ENCODE results near the gene ATP2A1.
"Not testable (repeated sequence)": the region's sequence is repeated elsewhere in the genome, so short reads cannot be mapped to it uniquely, and the experiment has no call there.

Gene ATP2A1

DNA sequence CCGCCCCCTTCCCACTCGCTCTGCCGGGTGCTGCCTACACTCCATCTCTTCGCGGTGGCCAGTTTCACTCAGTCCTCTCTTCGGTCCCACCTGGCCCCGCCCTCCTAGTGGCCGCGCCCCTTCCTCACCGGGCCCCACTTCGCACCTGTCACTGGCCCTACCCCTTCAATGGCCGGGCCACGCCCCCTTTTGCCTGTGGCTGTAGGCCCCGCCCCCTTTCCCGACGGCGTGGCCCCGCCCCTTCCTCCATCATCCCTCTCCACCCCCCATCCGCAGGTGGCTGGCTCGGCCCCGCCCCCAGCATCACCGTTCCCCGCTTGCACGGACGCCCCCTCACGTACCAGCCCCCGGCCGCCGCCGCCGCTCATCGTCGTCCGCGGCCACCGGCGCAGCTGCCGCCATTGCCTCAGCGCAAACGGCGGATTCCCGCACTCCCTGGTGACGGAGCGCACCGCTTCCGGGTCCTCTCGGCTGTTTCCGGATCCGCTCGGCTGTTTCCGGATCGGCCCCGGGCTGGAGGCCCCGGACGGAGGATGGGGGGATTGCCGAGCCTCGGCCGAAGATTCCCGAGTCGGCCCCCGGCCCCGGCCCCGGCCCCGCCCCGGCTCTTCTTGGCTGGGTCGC lies 46.6 kb downstream of the ATP2A1 start, which contains the start of gene RABEP2:
RABEP2 (minus strand) TSS at position 477 of the 624 bp plus-strand sequence; CDS start at position 402, 75 bp downstream.
- Histone ChIP-seq H3F3A (ENCODE audit: low read depth) (peaks cover 6% of the 10 kb centered on the region; the same call in 1 of the 2 replicates), H3K4me3 (ENCODE audit: low read length, poor library complexity, severe bottlenecking) (peak within 1 kb of the TSS; percentile 79), H3K36me3 (ENCODE audit: insufficient read depth, low read length) (no peaks in the 10 kb centered on the region), H3K9me2 (replicated peaks; ENCODE audit: low read depth, low read length) (no peaks in the 10 kb centered on the region), H4K20me1 (ENCODE audit: insufficient read depth, low read length, poor library complexity, severe bottlenecking) (peaks cover 9% of the 10 kb centered on the region), H3K9me3 (ENCODE audit: insufficient read depth, low read depth, low read length) (no peaks in the 10 kb centered on the region), H3K27me3 (ENCODE audit: insufficient read depth, low read length, poor library complexity, severe bottlenecking) (no peaks in the 10 kb centered on the region), H3K4me1 (ENCODE audit: insufficient read depth, low read length, poor library complexity, severe bottlenecking) (peaks cover 16% of the 10 kb centered on the region), H2AFZ (ENCODE audit: low read length) (peak within 1 kb of the TSS; percentile 96), H3K4me2 (ENCODE audit: low read depth, low read length, poor library complexity, severe bottlenecking) (peak within 1 kb of the TSS; percentile 89), H3K9ac (ENCODE audit: low read depth, low read length, poor library complexity, severe bottlenecking) (peak within 1 kb of the TSS; percentile 96), H3K79me2 (ENCODE audit: insufficient read depth, low read length) (peaks cover 7% of the 10 kb centered on the region; the same call in 1 of the 2 replicates)
- TF ChIP-seq, protein P1, sequence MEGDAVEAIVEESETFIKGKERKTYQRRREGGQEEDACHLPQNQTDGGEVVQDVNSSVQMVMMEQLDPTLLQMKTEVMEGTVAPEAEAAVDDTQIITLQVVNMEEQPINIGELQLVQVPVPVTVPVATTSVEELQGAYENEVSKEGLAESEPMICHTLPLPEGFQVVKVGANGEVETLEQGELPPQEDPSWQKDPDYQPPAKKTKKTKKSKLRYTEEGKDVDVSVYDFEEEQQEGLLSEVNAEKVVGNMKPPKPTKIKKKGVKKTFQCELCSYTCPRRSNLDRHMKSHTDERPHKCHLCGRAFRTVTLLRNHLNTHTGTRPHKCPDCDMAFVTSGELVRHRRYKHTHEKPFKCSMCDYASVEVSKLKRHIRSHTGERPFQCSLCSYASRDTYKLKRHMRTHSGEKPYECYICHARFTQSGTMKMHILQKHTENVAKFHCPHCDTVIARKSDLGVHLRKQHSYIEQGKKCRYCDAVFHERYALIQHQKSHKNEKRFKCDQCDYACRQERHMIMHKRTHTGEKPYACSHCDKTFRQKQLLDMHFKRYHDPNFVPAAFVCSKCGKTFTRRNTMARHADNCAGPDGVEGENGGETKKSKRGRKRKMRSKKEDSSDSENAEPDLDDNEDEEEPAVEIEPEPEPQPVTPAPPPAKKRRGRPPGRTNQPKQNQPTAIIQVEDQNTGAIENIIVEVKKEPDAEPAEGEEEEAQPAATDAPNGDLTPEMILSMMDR (conservative IDR thresholded peaks at IDR 0.05; ENCODE audit: low read length): no peak
- TF ChIP-seq EZH2phosphoT487 (IDR thresholded peaks at IDR 0.05; ENCODE audit: borderline replicate concordance): no peak

DNA sequence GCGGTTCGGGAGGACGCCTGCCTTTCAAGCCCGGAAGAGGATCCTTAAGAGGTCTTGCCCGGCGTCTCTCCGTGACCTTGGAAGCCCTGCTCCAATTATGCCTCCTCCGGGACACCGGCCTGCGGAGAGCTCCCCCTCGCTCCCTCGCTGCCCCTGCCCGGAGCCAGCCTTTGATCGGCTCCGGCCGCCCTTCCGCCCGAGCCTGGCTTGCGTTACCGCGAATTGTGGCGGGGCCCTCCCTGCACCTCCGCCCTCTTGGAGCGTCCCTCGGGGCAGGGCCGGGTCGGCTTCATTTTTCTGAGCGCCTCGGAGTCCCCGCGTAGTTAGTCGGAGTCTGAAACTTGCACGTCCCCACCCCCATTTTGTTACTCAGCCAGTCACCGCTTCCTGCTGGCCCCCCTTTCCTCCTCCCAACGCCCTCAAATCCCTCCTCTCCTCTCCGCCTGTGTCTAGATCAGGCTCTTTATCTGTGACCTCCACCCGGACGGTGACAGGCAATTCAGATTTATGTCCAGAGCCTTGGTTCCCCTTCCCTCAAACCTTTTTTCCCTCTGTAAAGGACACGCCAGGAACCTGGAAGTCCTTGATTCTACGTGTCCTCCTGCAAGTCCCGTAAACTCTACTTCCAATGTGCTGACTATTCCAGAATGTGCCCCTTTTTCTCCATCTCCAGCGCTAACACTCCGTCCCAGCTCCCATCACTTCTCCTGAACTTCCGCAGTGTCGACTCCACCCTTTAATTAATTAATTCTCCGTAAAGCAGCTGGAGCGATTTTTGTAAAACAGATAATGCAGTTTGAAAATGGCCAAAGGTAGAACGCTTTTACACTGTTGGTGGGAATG lies 47.3 kb downstream of the ATP2A1 start:
- no peaks in the 10 kb centered on the region for H3K9me3 ChIP-seq (ENCODE audit: insufficient read depth, low read depth, low read length)
- H3K36me3 ChIP-seq (ENCODE audit: insufficient read depth, low read length): no peaks in the 10 kb centered on the region
- peaks cover 9% of the 10 kb centered on the region; the same call in 1 of the 2 replicates for H3F3A ChIP-seq (ENCODE audit: low read depth)
- TF ChIP-seq, protein P1 (conservative IDR thresholded peaks at IDR 0.05; ENCODE audit: low read length): no peak
- no peak for TF ChIP-seq EZH2phosphoT487 (IDR thresholded peaks at IDR 0.05; ENCODE audit: borderline replicate concordance)
- peak overlapping the region; percentile 96 for H3K9ac ChIP-seq (ENCODE audit: low read depth, low read length, poor library complexity, severe bottlenecking)
- H4K20me1 ChIP-seq (ENCODE audit: insufficient read depth, low read length, poor library complexity, severe bottlenecking): peaks cover 9% of the 10 kb centered on the region
- no peaks in the 10 kb centered on the region for H3K27me3 ChIP-seq (ENCODE audit: insufficient read depth, low read length, poor library complexity, severe bottlenecking)
- peak overlapping the region; percentile 96 for H2AFZ ChIP-seq (ENCODE audit: low read length)
- no peaks in the 10 kb centered on the region for H3K9me2 ChIP-seq (replicated peaks; ENCODE audit: low read depth, low read length)
- H3K4me3 ChIP-seq (ENCODE audit: low read length, poor library complexity, severe bottlenecking): peak overlapping the region; percentile 79
- peaks cover 22% of the 10 kb centered on the region for H3K4me1 ChIP-seq (ENCODE audit: insufficient read depth, low read length, poor library complexity, severe bottlenecking)
- H3K4me2 ChIP-seq (ENCODE audit: low read depth, low read length, poor library complexity, severe bottlenecking): peak overlapping the region; percentile 89
- peaks cover 7% of the 10 kb centered on the region; the same call in 1 of the 2 replicates for H3K79me2 ChIP-seq (ENCODE audit: insufficient read depth, low read length)

DNA sequence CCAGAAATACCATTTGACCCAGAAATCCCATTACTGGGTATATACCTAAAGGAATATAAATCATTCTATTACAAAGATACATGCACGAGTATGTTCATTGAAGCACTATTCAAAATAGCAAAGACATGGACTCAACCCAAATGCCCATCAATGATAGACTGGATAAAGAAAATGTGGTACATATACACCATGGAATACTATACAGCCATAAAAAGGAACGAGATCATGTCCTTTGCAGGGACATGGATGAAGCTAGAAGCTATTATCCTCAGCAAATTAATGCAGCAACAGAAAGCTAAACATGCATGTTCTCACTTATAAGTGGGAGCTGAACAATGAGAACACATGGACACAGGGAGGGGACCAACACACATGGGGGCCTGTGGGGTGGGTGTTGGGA lies 48.0 kb downstream of the ATP2A1 start:
- not testable (repeated sequence) for H3K9me3 ChIP-seq (ENCODE audit: insufficient read depth, low read depth, low read length); H4K20me1 ChIP-seq (ENCODE audit: insufficient read depth, low read length, poor library complexity, severe bottlenecking); H3K79me2 ChIP-seq (ENCODE audit: insufficient read depth, low read length); H3K9me2 ChIP-seq (replicated peaks; ENCODE audit: low read depth, low read length); H3K36me3 ChIP-seq (ENCODE audit: insufficient read depth, low read length); H3K27me3 ChIP-seq (ENCODE audit: insufficient read depth, low read length, poor library complexity, severe bottlenecking); H2AFZ ChIP-seq (ENCODE audit: low read length)
- Histone ChIP-seq H3K9ac (ENCODE audit: low read depth, low read length, poor library complexity, severe bottlenecking) (peak overlapping the region; percentile 96), H3K4me3 (ENCODE audit: low read length, poor library complexity, severe bottlenecking) (peak overlapping the region; percentile 79), H3K4me2 (ENCODE audit: low read depth, low read length, poor library complexity, severe bottlenecking) (peak overlapping the region; percentile 89), H3F3A (ENCODE audit: low read depth) (peaks cover 15% of the 10 kb centered on the region; the same call in 1 of the 2 replicates), H3K4me1 (ENCODE audit: insufficient read depth, low read length, poor library complexity, severe bottlenecking) (peaks cover 29% of the 10 kb centered on the region)

Data from Loucy (cell line).